Activated naive CD4-positive, alpha-beta T cell treated with anti-CD3 and anti-CD28 coated beads, Interleukin-2, amount 50 U/mL, for 24 hours (primary cell): ENCODE measurements around the gene CHD1L.
"Not testable (repeated sequence)": the region's sequence is repeated elsewhere in the genome, so short reads cannot be mapped to it uniquely, and the experiment has no call there.

Experiments
- H3K27ac Mint-ChIP-seq: one replicate; pipeline ENCODE4 v1.8.0; 2021; ENCODE audit warnings: mild to moderate bottlenecking, mixed read lengths
- H3K27me3 Mint-ChIP-seq: one replicate; pipeline ENCODE4 v1.8.0; 2021; ENCODE audit warnings: mixed read lengths
- H3K36me3 Mint-ChIP-seq: one replicate; pipeline ENCODE4 v1.8.0; 2021; ENCODE audit warnings: mixed read lengths
- H3K4me1 Mint-ChIP-seq: one replicate; pipeline ENCODE4 v1.8.0; 2021; ENCODE audit warnings: mixed read lengths
- H3K4me3 Mint-ChIP-seq: one replicate; pipeline ENCODE4 v1.8.0; 2021; ENCODE audit warnings: mild to moderate bottlenecking, mixed read lengths
- H3K9me3 Mint-ChIP-seq: one replicate; pipeline ENCODE4 v1.8.0; 2021; ENCODE audit warnings: mixed read lengths

Gene CHD1L

GRCh38 chr1:147216124-147216523 lies 26.4 kb upstream of the CHD1L start:
- Mint-ChIP-seq H3K27ac (no peak overlapping the region), H3K27me3 (no peaks in the 10 kb centered on the region), H3K36me3 (no peaks in the 10 kb centered on the region), H3K9me3 (no peaks in the 10 kb centered on the region), H3K4me1 (no peaks in the 10 kb centered on the region), H3K4me3 (no peak overlapping the region)

GRCh38 chr1:147217141-147217540 lies 25.3 kb upstream of the CHD1L start:
- H3K36me3 Mint-ChIP-seq, result no peaks in the 10 kb centered on the region
- no peaks in the 10 kb centered on the region for H3K4me1 Mint-ChIP-seq
- no peaks in the 10 kb centered on the region for H3K9me3 Mint-ChIP-seq
- H3K27me3 Mint-ChIP-seq, result no peaks in the 10 kb centered on the region
- H3K4me3 Mint-ChIP-seq, result no peak overlapping the region
- no peak overlapping the region for H3K27ac Mint-ChIP-seq

GRCh38 chr1:147218606-147219005 lies 23.9 kb upstream of the CHD1L start:
- H3K4me1 Mint-ChIP-seq, result peaks cover 2% of the 10 kb centered on the region
- no peaks in the 10 kb centered on the region for H3K9me3 Mint-ChIP-seq
- H3K27ac Mint-ChIP-seq, result no peak overlapping the region
- H3K4me3 Mint-ChIP-seq, result no peak overlapping the region
- no peaks in the 10 kb centered on the region for H3K36me3 Mint-ChIP-seq
- no peaks in the 10 kb centered on the region for H3K27me3 Mint-ChIP-seq

DNA sequence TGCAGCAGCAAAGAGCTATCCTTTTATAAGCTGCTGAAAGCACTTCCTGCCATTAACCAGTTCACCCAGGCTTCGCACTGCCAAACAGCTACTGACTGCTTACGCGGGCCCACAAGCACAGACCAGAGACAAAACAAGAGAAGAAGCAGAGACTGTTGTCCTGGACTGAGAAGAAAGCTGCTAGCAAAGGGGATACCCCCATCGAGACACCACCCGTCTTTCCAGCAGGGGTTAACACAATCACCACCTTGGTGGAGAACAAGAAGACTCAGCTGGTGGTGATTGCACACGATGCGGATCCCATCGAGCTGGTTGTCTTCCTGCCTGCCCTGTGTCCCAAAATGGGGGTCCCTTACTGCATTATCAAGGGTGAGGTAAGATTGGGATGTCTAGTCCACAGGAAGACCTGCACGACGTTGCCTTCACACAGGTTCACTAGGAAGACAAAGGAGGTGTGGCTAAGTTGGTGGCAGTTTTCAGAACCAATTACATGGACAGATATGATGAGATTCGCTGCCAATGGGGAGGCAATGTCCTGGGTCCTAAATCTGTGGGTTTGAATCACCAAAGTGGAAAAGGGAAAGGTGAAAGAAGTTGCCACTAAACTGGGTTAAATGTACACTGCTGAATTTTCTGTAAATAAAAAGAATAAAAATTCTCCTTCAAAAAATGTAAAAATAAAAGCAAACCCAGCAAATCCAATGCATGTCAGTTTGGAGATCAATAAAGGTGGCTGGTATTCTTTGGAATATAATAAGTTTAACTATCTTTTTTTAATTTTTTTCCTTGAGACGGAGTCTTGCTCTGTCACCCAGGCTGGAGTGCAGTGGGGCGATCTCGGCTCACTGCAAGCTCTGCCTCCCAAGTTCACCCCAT lies 18.5 kb upstream of the CHD1L start:
- H3K36me3 Mint-ChIP-seq, result no peaks in the 10 kb centered on the region
- H3K4me1 Mint-ChIP-seq, result peaks cover 26% of the 10 kb centered on the region
- peak overlapping the region; percentile 61 for H3K4me3 Mint-ChIP-seq
- no peaks in the 10 kb centered on the region for H3K9me3 Mint-ChIP-seq
- H3K27me3 Mint-ChIP-seq, result no peaks in the 10 kb centered on the region
- H3K27ac Mint-ChIP-seq, result no peak overlapping the region

DNA sequence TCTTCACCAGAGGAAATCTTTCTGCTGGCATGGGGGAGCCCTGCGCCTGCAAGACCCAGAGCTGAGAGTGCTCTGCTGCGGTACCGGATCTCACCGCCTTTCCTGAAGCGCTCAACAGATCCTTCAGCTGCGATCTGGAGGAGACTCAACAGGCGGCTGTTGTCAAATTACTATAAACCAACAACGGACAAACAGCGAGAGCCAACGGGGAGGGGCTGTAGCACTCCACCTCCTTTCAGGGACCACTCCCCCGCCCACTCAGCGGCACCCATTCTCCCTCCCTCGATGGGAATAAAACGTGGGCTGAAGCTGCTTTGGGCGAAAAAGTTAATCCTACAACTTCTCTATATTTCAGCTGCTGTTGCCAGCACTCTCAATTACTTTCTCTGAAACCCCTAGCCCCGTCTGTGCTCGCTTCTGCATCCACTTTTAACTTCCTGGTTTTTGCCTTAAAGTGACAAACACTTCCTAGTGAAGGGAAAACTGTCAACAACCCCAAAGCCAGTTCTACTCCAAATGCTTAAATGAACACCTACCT lies 17.2 kb upstream of the CHD1L start, which contains the start of gene FMO5:
Gene FMO5 (minus strand): TSS at position 147 of the 538 bp plus-strand sequence. CDS start 310 bp downstream, outside the sequence.
- Mint-ChIP-seq H3K27ac (peak within 1 kb of the TSS; percentile 79), H3K4me3 (peak within 1 kb of the TSS; percentile 93), H3K27me3 (no peaks in the 10 kb centered on the region), H3K4me1 (peaks cover 26% of the 10 kb centered on the region), H3K9me3 (no peaks in the 10 kb centered on the region), H3K36me3 (no peaks in the 10 kb centered on the region)

DNA sequence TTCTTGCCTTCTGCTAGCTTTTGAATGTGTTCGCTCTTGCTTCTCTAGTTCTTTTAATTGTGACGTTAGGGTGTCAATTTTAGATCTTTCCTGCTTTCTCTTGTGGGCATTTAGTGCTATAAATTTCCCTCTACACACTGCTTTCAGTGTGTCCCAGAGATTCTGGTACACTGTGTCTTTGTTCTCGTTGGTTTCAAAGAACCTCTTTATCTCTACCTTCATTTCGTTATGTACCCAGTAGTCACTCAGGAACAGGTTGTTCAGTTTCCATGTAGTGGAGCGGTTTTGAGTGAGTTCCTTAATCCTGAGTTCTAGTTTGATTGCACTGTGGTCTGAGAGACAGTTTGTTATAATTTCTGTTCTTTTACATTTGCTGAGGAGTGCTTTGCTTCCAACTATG lies 11.5 kb upstream of the CHD1L start:
- not testable (repeated sequence) for H3K4me1 Mint-ChIP-seq, H3K27me3 Mint-ChIP-seq, H3K27ac Mint-ChIP-seq, H3K9me3 Mint-ChIP-seq, H3K36me3 Mint-ChIP-seq, H3K4me3 Mint-ChIP-seq

DNA sequence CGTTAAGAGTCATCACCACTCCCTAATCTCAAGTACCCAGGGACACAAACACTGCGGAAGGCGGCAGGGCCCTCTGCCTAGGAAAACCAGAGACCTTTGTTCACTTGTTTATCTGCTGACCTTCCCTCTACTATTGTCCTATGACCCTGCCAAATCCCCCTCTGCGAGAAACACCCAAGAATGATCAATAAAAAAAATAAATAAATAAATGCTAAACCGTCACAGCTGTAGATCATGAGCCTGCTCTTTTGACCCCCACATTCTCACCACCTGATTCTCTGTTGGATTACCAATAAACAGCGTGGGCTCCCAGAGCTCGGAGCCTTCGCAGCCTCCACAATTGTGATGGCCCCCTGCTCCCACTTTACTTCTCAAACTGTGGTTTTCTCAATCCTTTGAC lies 8.6 kb upstream of the CHD1L start:
- not testable (repeated sequence) for H3K36me3 Mint-ChIP-seq, H3K27ac Mint-ChIP-seq, H3K9me3 Mint-ChIP-seq, H3K27me3 Mint-ChIP-seq, H3K4me3 Mint-ChIP-seq, H3K4me1 Mint-ChIP-seq

GRCh38 chr1:147235822-147236221 lies 6.7 kb upstream of the CHD1L start:
- Mint-ChIP-seq H3K9me3 (no peaks in the 10 kb centered on the region), H3K36me3 (no peaks in the 10 kb centered on the region), H3K27me3 (peaks cover 2% of the 10 kb centered on the region), H3K27ac (no peak overlapping the region), H3K4me1 (no peaks in the 10 kb centered on the region), H3K4me3 (no peak overlapping the region)

- Mint-ChIP-seq H3K4me3 (no peak overlapping the region), H3K27me3 (peaks cover 2% of the 10 kb centered on the region), H3K36me3 (no peaks in the 10 kb centered on the region), H3K9me3 (no peaks in the 10 kb centered on the region), H3K4me1 (no peaks in the 10 kb centered on the region), H3K27ac (no peak overlapping the region)
These were observed 6.0 kb upstream of the CHD1L start for GRCh38 chr1:147236448-147236847.

DNA sequence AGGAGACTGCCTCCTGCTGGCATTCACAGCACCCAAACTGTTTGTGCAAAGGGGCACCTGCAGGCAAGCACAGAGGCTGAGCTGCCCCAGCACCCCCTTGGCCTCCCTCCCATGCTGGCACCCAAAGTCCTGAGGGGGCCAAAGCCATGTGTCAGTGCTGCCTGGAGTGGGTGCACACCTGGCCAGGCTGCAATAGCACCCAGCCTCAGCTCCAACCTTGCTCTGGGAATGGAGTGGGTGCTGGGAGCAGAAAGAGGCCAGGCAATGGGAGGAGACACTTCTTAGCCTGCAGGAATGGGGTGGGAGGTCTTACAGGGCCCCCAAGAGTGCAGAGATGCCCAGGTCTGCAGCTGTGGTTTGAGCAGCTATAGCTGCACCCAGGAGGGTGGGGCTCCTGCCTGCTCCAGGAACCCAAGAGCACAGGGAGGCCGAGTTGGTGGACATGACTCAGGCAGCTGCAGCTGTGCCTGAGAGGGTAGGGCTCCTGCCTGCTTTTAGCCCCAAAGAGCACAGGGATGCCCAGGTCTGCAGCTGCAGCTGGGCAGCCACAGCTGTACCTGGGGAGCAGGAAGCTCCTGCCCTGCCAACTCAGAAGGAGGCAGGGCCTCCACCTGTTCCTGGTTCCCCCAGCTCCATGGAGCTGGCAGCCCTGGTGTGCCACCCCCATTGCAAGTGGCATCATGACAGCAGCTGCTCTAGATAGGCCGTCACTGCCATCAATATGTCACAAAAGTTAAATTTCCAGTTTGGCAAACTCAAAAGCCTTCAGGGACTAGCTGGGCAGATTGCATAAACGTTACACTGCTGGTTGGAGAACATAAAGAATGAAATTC lies 5.3 kb upstream of the CHD1L start:
- Mint-ChIP-seq H3K4me3 (no peak overlapping the region), H3K27ac (no peak overlapping the region), H3K36me3 (no peaks in the 10 kb centered on the region), H3K4me1 (peaks cover 3% of the 10 kb centered on the region), H3K27me3 (peaks cover 2% of the 10 kb centered on the region), H3K9me3 (no peaks in the 10 kb centered on the region)

DNA sequence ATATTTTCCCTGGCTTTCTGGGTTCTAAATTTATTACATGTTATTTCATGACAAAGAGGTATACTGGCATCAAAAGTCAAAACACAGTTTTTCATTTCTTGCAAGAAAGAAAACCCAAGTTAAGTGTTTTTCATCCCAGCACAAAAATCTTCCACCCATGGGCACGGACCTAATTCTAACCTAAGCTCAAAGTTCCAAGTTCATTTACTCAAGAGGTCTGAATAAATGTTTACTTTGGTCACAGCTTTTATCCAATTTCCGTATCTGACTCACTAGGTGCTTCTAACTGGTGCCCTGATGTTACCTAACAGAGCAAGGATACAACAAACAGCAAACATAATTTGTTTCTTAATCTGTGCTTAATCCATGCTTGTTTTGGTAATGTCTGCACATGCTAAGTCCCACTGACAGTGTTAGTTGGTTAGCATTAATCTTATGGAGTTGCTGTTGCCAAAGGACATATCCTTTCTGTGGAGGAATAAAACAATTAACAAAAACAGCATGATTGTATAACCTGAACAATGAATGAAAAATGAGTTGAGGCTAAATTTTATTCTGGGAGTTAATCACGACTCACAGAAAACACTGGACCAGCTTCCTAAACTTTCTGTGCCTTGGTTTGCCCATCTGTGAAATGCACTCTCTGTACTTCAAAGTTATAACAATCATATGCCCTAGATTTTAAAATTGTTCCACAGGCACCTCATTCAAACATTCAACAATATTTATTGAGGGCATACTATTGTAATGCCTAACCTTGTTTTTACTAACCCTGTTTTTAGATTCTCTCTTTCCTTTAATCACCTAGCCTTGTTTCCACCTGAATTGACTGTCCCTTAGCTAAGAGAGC lies 4.2 kb upstream of the CHD1L start:
- Mint-ChIP-seq H3K4me3 (no peak overlapping the region), H3K27me3 (peaks cover 2% of the 10 kb centered on the region), H3K9me3 (no peaks in the 10 kb centered on the region), H3K27ac (peak overlapping the region; percentile 60), H3K36me3 (no peaks in the 10 kb centered on the region), H3K4me1 (peaks cover 5% of the 10 kb centered on the region)

DNA sequence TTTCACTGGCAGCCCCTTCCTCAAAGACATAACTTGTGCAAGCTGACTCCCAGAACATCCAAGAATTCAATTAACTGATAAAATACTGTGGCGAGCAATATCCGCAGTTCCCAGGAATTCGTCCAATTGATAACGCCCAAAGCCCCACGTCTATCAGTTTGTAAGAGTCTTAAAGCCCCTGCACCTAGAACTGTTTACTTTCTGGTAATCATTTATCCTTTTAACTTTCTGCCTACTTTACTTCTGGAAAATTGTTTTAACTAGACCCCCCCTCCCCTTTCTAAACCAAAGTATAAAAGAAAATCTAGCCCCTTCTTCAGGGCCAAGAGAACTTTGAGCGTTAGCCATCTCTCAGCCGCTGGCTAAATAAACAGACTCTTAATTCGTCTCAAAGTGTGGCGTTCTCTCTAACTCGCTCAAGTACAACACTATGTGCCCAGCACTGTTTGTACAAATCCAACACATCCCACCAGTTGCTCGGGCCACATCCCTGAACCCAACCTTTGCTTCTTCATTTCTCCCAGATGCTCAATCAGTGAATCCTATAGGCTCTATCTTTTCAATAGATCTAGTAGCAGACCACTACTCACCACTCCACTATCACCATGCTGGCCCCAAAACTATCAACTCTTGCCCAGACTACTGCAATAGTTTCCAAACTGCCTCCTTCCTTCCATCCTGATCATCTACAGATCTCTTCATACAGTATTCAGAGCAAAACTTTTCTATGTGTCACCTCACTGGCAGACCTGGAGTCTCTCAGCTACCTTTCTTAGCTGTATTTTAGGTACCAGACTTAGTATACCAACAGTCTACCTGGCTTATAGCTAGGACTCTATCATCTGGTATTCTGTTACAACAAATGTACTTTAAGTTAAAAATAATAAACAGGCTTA lies 3.3 kb upstream of the CHD1L start:
- Mint-ChIP-seq H3K27me3 (peaks cover 2% of the 10 kb centered on the region), H3K36me3 (peaks cover 3% of the 10 kb centered on the region), H3K4me3 (no peak overlapping the region), H3K4me1 (peaks cover 10% of the 10 kb centered on the region), H3K27ac (peak overlapping the region; percentile 60), H3K9me3 (no peaks in the 10 kb centered on the region)

GRCh38 chr1:147240131-147240721 lies 2.3 kb upstream of the CHD1L start:
- not testable (repeated sequence) for H3K36me3 Mint-ChIP-seq, H3K4me3 Mint-ChIP-seq, H3K9me3 Mint-ChIP-seq, H3K27ac Mint-ChIP-seq, H3K27me3 Mint-ChIP-seq
- H3K4me1 Mint-ChIP-seq, result peaks cover 19% of the 10 kb centered on the region

DNA sequence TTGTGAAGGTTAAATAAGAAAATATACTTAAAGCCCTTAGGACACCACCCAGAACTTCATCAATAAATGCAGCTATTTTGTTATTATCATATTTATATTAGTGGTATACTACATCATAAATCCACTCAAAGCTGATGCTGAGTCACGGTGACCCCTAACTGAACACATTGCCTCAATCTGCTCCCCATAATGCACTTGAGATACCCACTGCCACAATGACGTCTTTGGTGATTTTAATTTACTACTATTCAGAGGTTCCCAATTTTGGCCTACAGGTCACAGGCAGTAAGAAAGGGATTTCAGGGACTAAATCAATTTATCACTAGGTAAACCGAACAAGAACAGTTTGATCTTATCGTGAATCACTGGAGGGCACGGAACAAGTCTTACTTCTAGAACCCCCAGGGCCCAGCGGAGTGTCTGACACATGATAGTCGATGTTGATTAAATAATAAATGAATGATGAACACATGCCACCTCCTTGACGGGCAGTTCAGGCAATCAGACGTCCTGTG lies 493 bp upstream of the CHD1L start:
- Mint-ChIP-seq H3K27ac (peak overlapping the region; percentile 56), H3K4me1 (peaks cover 34% of the 10 kb centered on the region), H3K36me3 (peaks cover 6% of the 10 kb centered on the region), H3K9me3 (no peaks in the 10 kb centered on the region), H3K4me3 (peak overlapping the region; percentile 80), H3K27me3 (peaks cover 2% of the 10 kb centered on the region)
